ENCODE measurements around the gene LRRC14B. TPM values are rescaled to one million over a fixed set of nuclear protein-coding genes. Genes with fewer than 3 reads are reported as not detected.
"Not testable (repeated sequence)": the region's sequence is repeated elsewhere in the genome, so short reads cannot be mapped to it uniquely, and the experiment has no call there.

Gene LRRC14B
- total RNA-seq, 1 donor from 2014 or later = 93.4 TPM

- Histone ChIP-seq H3K9me3 (replicated peaks) (no peaks in the 10 kb centered on the region), H3K27me3 (ENCODE audit: low read depth) (no peaks in the 10 kb centered on the region), H3K4me3 (no peak overlapping the region), H3K4me1 (peaks cover 37% of the 10 kb centered on the region), H3K27ac (replicated peaks) (peak overlapping the region; percentile 72), H3K36me3 (peaks cover 26% of the 10 kb centered on the region)
- no peak for DNase-seq
- intact Hi-C loops (cut with micrococcal nuclease) = no loop called here
- TF ChIP-seq CTCF (IDR thresholded peaks at IDR 0.05; ENCODE audit: borderline replicate concordance) = no peak
Observed at GRCh38 chr5:207599-207998, 16.3 kb downstream of the LRRC14B start.

DNA sequence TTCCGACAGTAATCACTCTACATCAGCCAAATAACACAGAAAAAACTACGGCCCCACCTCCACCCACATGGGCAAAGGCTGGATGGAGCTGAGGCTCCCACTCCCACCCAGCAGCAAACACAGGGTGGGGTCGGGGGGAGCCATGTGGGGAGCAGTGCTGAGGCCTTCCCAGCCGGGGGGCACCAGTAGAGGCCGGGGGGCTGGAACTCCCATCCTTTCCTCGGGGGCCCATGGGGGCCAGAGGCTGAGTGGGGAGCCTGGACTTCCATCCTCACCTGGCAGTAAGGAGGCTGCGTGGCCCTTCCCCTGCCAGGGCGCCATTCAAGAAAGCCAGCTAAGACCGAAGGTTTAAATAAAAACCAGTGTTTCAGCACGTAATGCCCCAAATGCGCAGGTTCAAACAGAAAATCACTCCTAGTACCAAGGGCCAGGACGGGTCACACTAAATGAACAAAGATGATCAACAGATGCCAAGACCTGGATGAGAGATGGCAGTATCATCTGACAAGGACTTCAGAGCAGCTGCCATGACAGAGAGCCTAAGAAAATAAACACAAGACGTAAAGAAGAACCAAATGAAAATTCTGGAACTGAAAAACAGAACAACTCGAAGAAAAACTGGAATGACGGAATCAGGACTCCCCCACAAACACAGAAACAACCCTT, 17.3 kb downstream of the LRRC14B start:
- Histone ChIP-seq H3K4me3 (no peak overlapping the region), H3K9me3 (replicated peaks) (no peaks in the 10 kb centered on the region), H3K4me1 (peaks cover 37% of the 10 kb centered on the region), H3K36me3 (peaks cover 24% of the 10 kb centered on the region), H3K27ac (replicated peaks) (peak overlapping the region; percentile 72), H3K27me3 (ENCODE audit: low read depth) (no peaks in the 10 kb centered on the region)
- no peak for TF ChIP-seq CTCF (IDR thresholded peaks at IDR 0.05; ENCODE audit: borderline replicate concordance)
- intact Hi-C loops (cut with micrococcal nuclease) = no loop called here
- no peak for DNase-seq

DNA sequence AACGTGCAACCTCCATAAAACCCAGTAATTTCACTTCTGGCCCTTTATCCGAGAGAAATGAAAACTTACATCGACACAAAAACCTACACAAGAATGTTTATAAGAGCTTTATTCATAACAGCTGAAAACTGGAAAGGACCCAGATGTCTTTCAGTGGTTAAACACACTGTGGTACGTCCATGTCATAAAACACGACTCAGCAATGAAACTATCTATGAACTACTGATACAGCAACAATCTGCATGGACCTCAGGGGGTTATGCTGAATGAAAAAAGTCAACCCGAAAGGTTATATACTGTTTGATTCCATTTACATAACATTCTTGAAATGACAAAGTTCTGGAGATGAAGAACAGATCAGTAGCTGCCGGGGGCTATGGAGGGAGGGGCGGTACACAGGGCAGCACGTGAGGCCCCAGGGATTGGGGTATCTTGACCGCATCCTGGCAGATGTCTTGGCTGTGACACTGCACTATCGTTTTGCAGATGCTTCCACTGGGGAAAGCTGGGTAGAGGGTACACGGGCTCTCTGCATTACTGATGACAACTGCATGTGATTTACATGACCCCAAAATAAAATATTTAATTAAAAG, 22.6 kb downstream of the LRRC14B start:
- intact Hi-C loops (cut with micrococcal nuclease) = no loop called here
- no peak for TF ChIP-seq CTCF (IDR thresholded peaks at IDR 0.05; ENCODE audit: borderline replicate concordance)
- H3K4me3 ChIP-seq = no peak overlapping the region
- peaks cover 16% of the 10 kb centered on the region for H3K36me3 ChIP-seq
- H3K27ac ChIP-seq (replicated peaks) = no peak overlapping the region
- peaks cover 30% of the 10 kb centered on the region for H3K4me1 ChIP-seq
- no peaks in the 10 kb centered on the region for H3K9me3 ChIP-seq (replicated peaks)
- no peaks in the 10 kb centered on the region for H3K27me3 ChIP-seq (ENCODE audit: low read depth)
- no peak for DNase-seq

GRCh38 chr5:215256-215655, 24.0 kb downstream of the LRRC14B start:
- Histone ChIP-seq H3K4me1 (peaks cover 43% of the 10 kb centered on the region), H3K36me3 (peaks cover 16% of the 10 kb centered on the region)
- H3K4me3 ChIP-seq; H3K9me3 ChIP-seq (replicated peaks); H3K27me3 ChIP-seq (ENCODE audit: low read depth); DNase-seq; H3K27ac ChIP-seq (replicated peaks); intact Hi-C loops (cut with micrococcal nuclease): not testable (repeated sequence)

DNA sequence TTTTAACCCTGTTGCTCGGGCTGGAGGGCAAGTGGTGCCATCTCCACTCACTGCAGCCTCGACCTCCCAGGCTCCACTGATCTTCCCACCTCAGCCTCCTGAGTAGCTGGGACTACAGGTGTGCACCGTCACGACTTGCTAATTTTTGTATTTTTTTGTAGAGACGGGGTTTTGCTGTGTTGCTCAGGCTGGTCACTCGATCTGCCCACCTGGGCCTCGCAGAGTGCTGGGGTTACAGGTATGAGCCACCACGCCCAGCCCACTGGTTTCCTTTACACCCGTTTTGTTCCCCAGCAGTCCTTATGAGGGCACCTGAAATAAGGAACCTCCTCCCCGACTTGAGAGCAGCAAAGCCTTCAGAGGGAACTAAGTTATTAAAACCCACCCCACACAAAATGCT, 24.8 kb downstream of the LRRC14B start:
- H3K27ac ChIP-seq (replicated peaks); intact Hi-C loops (cut with micrococcal nuclease); H3K9me3 ChIP-seq (replicated peaks); DNase-seq; H3K4me3 ChIP-seq; H3K27me3 ChIP-seq (ENCODE audit: low read depth): not testable (repeated sequence)
- H3K4me1 ChIP-seq = peaks cover 52% of the 10 kb centered on the region
- peaks cover 16% of the 10 kb centered on the region for H3K36me3 ChIP-seq

DNA sequence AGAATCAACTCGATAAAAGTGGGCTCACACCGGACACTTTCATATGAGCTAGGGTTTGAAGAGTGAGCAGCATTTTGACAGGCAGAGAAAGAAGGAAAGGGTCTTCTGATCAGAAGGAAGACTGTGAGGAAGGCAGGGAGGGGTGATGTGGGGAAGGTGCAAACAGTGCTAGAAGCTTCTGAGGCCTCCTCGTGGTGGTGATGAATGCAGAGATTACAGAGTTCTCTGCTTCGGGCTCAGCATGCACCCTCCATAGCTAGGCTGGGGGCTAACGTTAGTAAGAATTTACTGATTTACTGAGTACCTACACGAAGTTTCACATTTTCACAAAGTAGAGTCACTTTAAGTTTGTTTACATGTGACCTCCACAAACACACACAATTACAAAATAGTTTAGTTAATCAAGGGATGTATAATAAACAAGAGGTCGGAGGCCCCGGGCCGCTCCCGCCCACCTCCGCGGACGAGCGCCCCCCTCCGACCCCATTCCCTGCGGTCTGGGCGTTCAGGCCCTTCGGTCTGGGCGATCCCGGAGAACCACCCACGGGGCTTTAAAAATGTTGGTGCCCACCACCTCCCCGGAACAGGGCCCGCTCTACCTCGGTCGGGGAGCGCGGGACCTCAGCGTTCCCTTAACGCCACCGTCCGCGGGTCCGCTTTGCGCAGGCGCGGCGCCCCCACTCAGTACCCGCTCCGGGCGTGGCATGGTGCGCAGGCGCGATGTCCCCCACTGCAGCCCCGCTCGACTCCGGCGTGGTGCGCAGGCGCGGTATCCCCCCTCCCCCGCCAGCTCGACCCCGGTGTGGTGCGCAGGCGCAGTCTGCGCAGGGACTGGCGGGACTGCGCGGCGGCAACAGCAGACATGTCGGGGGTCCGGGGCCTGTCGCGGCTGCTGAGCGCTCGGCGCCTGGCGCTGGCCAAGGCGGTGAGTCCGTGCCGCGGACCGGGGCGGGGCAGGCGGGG, 26.5 kb downstream of the LRRC14B start, which contains the start of the genes CCDC127 and SDHA:
Gene CCDC127 (minus strand): TSS at position 660 of the 963 bp plus-strand sequence. CDS start 1,304 bp downstream, outside the sequence.
Gene SDHA (plus strand): TSS at position 827 of the 963 bp plus-strand sequence. CDS start 36 bp downstream, at position 863.
- H3K9me3 ChIP-seq (replicated peaks); intact Hi-C loops (cut with micrococcal nuclease); H3K27me3 ChIP-seq (ENCODE audit: low read depth): not testable (repeated sequence)
- peaks cover 69% of the 10 kb centered on the region for H3K4me1 ChIP-seq
- peak within 1 kb of the TSS; percentile 100 for H3K4me3 ChIP-seq
- H3K36me3 ChIP-seq = peaks cover 16% of the 10 kb centered on the region
- peak within 1 kb of the TSS; percentile 99 for H3K27ac ChIP-seq (replicated peaks)
- DNase-seq = peak; percentile 98
- peak; percentile 37 for TF ChIP-seq CTCF (IDR thresholded peaks at IDR 0.05; ENCODE audit: borderline replicate concordance)

All from left ventricle myocardium inferior (tissue), 1 donor.